Activated CD8-positive, alpha-beta memory T cell treated with anti-CD3 and anti-CD28 coated beads, Interleukin-2, amount 50 U/mL, for 1 hour (primary cell): ENCODE results near the gene OSBPL10.

ENCODE experiments used
- DNase-seq: peaks from one replicate; pipeline ENCODE4 v3.0.0-alpha.2; 2020; ENCODE audit errors: extremely low read depth

Gene OSBPL10

DNA sequence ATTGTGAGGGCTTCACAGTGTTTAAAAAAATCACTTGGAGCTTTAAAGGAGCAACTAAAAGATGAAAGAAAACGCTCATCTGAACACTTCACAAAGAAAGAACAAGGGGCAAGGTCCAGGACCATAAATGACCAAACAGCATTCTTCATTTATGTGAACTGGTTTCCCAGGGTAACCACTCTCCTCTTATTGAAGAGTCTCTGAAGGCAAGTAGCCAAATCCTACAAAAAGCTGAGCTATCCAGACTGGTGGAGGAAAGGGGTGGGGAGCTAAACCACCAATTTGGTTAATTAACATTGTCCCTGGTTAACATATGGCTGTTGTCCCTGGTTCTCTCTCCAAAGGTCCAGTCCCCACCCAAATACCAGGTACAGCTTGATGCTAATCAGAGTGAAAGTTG is 58.1 kb downstream of the OSBPL10 start:
- DNase-seq, result no peak

DNA sequence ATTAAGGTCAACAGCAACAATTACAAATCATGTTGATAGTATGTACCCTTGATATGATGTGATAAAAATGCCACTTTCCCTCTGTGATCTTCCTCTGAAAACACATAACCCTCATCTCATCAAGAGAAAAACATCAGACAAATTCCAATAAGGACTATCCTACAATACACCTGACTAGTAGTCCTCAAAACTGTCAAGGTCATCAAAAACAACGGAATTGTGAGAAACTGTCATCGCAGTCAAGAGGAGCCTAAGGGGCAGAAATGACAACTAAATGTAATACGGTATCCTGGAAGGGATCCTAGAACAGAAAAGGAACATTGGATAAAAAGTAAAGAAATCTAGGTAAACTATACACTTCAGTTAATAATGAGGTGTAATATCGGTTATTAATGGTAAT is 59.2 kb downstream of the OSBPL10 start:
- DNase-seq, result no peak

DNA sequence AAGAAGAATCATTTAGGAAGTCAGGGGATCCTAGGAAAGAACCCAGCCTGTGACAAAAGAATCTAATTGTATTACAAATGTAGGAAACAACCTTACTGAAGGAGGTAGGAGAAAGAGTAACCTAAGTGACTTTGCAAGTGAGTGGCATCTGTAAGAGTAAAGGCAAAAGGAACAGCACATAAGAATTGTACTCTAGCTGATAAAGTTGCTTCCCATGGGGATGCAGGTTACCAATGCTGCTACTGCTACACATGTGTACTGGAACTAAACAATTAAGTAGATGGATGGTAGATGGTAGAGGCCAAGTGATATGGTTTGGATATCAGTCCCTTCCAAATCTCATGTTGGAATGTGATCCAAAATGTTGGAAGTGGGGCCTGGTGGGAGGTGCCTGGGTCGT is 60.8 kb downstream of the OSBPL10 start:
- DNase-seq, result no peak

- DNase-seq, result no peak
Observed at GRCh38 chr3:31919528-31919927, 61.5 kb downstream of the OSBPL10 start.

GRCh38 chr3:31918179-31919150 is 62.6 kb downstream of the OSBPL10 start:
- no peak for DNase-seq

DNA sequence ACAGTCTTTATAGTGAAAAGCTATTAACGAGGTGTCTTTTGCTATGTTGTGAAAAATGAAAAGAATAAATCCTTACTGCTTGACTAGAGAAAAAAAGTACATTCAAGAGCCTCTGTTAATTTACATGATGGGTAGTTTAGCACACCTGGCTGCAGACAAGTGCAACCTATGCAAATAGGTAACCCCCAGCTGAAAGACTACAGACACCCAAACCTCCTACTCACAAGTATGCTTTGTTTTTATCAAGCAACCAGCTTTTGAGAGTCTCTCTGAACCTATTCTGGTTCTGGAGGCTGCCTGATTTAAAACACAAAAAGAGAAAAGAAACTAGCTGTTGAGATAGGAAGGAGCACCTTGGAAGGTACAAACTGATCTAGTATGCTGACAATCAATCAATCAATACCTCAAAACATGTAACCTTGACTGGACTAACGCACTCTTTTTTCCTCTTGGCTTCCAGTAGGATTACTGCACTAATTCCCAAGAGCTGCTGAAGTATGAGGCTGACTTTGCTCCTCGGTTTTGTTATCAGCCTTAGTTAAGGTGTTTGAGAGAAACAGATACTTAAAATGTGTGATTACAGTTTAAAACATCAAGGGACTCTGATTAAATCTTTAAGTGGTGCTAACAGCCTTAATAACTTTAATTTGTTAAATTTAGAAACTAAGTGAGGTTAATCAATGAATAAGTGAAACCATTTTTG is 63.6 kb downstream of the OSBPL10 start:
- no peak for DNase-seq

DNA sequence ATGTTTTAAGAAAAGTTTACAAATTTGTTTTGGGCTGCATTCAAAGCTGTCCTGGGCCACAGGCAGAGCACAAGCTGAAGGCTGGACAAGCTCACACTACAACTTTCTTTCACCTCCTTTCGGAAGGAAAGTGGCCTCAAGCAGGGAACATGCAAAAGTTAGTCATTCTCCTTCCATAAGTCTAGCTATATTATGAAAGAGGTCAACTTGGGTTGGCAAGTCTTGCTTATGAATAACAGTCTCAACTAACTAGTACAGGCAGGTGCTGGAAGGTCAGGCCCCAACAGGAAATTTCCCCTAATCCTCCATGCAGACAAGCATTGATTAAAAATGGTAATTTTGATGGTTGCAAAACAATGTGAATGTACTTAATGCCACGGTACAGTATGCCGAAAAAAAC is 69.4 kb downstream of the OSBPL10 start:
- DNase-seq, result no peak

DNA sequence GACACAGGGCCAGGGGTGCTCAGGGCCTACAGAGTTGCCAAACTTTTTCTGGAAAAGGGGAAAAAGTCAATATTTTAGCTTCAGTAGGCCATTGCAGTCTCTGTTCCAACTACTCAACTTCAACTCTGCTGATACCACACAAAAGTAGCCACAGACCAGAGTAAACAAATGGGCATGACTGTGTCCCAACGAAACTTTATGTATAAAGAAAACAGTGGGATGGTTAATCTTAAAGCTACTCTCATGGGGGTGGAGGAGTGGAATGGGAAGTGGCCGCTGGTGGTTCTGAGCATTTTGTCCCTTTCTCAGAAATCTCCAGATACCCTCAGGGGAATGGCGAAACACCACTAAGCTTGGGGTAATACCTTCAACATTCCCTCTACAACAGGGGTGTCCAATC is 69.9 kb downstream of the OSBPL10 start:
- DNase-seq, result no peak

GRCh38 chr3:31909455-31909854 is 71.6 kb downstream of the OSBPL10 start:
- no peak for DNase-seq

- no peak for DNase-seq
Observed at GRCh38 chr3:31908391-31909097, 72.5 kb downstream of the OSBPL10 start.

- DNase-seq, result no peak
Observed at GRCh38 chr3:31906182-31906581, 74.9 kb downstream of the OSBPL10 start.

GRCh38 chr3:31903686-31904431 is 77.2 kb downstream of the OSBPL10 start:
- DNase-seq, result no peak

GRCh38 chr3:31900583-31900982 is 80.5 kb downstream of the OSBPL10 start:
- no peak for DNase-seq

DNA sequence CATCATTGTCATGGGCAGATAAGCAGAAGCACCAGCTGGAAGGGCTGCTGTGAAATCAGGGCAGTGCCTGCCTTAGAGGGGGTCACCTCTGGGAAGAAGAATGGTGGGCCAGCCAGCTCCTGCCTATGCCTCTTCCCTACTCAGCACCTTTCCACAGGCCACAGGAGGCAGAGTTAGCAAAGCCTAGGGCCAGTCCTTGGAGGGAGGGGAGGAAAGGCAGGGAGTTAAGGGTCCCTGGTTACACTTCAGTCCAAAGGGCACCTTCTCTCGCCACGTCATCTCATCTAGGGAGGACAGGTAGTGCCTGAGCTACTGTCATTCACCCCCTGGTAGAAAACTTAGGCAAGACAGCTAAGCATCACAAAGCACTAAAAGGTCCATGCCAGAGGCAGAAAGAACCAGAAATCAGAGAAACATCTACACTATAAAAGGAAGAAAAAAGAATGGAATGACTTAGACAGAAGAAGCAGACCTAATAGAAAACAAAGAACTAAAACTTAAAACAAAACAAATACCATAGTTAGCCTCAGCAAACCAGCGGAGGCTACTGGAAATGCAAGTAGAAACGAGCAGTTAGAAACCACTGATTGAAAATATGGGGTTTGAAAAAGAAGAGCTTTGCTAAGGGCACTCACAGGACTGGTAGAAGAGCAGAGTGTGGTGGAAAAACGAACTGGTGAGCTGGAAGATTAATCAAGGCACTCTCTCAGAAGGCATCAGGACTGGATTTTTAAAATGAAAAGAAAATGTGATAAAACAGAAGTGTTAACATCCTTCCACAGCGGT is 84.2 kb downstream of the OSBPL10 start:
- no peak for DNase-seq

DNA sequence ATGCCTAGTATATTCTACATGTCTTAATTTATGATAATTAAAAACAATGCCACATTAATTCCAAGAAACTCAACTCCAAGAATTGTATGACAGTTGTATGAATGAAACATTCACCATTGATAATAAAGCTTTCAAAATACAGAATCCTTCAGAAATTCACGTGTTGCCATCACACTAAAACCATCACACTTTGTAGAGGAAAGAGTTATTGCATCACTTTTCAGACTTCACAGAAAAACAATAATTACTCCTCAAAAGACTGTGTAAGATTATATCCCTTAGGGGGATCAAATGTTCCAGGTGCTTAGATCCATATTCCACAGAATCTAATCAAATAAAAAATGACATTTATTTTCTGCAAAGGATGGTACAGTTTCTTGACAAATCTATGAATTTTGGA is 85.0 kb downstream of the OSBPL10 start:
- no peak for DNase-seq

GRCh38 chr3:31895471-31895870 is 85.6 kb downstream of the OSBPL10 start:
- no peak for DNase-seq

DNA sequence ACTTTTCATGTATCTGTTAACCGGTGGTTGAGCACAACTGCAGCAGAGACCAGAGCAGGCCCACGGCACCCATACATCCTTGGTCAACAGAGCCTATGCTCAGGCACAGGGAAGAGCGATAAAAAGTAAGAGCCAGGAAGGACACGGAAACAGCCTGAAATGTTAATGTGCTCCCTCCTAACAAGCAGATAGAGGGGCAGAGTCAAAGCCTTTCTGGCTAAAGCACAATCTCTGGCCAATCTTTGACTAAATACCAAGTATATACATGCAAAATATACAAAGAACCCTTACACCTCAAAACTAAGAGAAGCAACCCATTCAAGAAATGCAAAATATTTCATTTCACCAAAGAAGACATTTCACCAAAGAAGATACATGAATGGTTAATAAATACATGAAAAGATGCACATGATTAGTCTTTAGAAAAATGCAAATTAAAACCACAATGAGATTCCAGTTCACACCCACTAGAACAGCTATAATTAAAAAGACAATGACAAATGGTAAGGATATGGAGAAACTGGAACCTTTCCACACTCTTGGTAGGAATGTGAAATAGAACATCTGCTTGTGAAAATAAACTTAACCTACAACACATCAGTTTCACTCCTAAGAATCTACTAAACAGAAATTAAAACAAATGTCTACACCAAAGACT is 88.0 kb downstream of the OSBPL10 start:
- no peak for DNase-seq

DNA sequence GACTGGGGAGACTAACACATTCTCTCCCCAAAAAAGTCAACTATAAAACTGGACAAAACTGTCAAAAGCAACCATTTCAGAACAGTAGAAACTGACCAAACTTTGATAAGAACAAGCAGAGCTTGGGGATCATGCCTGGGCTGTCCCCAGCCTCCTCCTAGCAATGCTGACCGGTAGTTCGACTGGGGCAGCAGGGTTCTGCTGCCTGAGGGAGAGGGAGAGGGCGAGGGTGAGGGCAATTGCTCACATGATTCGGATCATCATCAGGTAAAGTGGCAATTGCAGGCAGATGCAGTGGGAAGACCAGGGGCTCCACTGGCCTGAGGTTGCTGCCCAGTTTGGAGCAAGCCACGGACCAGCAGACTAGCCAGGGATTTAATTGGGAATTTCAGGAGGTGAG is 88.6 kb downstream of the OSBPL10 start:
- DNase-seq, result no peak

- no peak for DNase-seq
Observed at GRCh38 chr3:31891876-31892455, 89.1 kb downstream of the OSBPL10 start.
